WI38 (cell line): ENCODE measurements around the gene NLRP11.

Experiments
- H3K4me3 ChIP-seq: 2 replicates; pipeline ENCODE4 v1.5.1; 2011; ENCODE audit warnings: low read depth, mild to moderate bottlenecking, control low read depth, low read length
- TF ChIP-seq, protein P1 (sequence below): IDR thresholded peaks from 2 replicates; pipeline ENCODE4 v1.5.1; 2012; ENCODE audit warnings: low read depth, mild to moderate bottlenecking, control low read depth, low read length

NLRP11 gene

DNA sequence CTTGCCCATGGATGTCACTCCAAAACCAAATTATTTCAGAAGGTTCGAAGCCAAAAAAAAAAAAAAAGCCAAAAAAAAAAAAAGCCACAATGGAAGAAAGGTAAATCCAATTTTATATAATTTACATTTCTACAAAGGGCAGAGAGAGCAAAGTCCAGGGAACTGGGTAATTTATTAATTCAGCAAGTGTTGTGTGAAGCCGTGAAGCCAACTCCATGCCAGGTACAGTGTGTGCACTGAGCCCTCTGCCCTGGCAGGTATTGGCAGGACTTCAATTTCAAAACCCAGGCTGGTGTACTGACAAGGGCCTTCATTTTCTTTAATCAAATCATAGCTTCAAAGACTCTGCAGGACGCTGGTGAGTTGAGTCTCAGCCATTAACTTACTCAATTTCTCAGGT, 78.4 kb downstream of the NLRP11 start:
- no peak overlapping the region for H3K4me3 ChIP-seq
- TF ChIP-seq, protein P1, sequence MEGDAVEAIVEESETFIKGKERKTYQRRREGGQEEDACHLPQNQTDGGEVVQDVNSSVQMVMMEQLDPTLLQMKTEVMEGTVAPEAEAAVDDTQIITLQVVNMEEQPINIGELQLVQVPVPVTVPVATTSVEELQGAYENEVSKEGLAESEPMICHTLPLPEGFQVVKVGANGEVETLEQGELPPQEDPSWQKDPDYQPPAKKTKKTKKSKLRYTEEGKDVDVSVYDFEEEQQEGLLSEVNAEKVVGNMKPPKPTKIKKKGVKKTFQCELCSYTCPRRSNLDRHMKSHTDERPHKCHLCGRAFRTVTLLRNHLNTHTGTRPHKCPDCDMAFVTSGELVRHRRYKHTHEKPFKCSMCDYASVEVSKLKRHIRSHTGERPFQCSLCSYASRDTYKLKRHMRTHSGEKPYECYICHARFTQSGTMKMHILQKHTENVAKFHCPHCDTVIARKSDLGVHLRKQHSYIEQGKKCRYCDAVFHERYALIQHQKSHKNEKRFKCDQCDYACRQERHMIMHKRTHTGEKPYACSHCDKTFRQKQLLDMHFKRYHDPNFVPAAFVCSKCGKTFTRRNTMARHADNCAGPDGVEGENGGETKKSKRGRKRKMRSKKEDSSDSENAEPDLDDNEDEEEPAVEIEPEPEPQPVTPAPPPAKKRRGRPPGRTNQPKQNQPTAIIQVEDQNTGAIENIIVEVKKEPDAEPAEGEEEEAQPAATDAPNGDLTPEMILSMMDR = no peak

DNA sequence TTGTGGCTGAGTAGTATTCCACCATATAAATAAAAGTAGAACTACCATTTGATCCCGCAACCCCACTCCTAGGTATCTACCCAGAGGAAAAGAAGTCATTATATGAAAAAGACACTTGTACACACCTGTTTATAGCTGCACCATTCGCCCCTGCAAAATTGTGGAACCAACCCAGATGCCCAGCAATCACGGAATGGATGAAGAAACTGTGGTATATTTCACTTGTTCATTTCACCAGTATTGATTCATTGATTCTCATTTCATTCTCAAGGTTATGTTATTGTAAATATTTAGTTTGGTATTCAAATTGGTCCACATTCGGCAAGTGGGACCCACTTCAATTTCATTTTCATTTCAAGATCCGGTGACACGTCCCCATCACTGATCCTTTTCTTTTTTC, 81.1 kb downstream of the NLRP11 start:
- TF ChIP-seq, protein P1 = no peak
- H3K4me3 ChIP-seq = no peak overlapping the region

DNA sequence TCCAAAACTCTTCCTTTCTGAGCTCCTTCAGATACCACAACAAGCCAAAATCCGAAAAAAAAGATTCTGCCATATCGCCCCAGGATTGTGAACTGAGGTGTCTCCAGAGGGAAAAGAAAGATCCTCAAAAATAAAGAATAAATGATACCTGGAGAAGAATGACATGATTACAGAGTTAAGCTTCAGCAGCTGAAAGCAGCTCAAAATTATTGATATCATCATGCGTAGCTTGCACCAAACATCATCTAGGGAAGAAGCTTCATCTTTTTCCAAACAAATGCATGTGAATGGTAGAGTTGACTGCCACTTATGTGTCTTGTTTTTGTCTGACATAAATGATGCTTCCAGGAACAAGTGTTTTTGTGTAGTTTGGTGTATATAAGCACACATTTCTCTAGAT, 93.5 kb downstream of the NLRP11 start, which contains the start of gene NLRP9:
Gene NLRP9 (minus strand): TSS at position 101 of the 400 bp plus-strand sequence. CDS start 28 bp downstream, at position 73.
- TF ChIP-seq, protein P1 = no peak
- H3K4me3 ChIP-seq = no peak within 1 kb of the TSS
